GM23248 (cell line): Measurements from ENCODE around the gene MMRN1. TPM values are rescaled to one million over a fixed set of nuclear protein-coding genes. Genes with fewer than 3 reads are reported as not detected.

Experiments used
- DNase-seq: peaks from one replicate; pipeline ENCODE4 v3.0.0-alpha.2; 2015
- H2AFZ ChIP-seq: fragments of 200-600 bp; sonication (generic); 2 replicates; pipeline ENCODE4 v1.6.1; 2016; ENCODE audit warnings: antibody characterized with exemption
- H3F3A ChIP-seq: fragments of 200-600 bp; sonication (generic); 2 replicates; pipeline ENCODE4 v1.6.1; 2016; ENCODE audit warnings: mild to moderate bottlenecking, antibody characterized with exemption, mixed run types; ENCODE audit not compliant: insufficient read depth
- H3K27ac ChIP-seq: fragments of 200-600 bp; sonication (generic); 2 replicates; pipeline ENCODE4 v1.5.1; 2016; ENCODE audit warnings: mild to moderate bottlenecking
- H3K27me3 ChIP-seq: fragments of 200-600 bp; sonication (generic); replicated peaks from 2 replicates; pipeline ENCODE4 v1.6.1; 2016; ENCODE audit warnings: mild to moderate bottlenecking; ENCODE audit not compliant: insufficient read depth
- H3K36me3 ChIP-seq: fragments of 200-600 bp; sonication (generic); 2 replicates; pipeline ENCODE4 v1.6.1; 2016; ENCODE audit warnings: low read depth, mild to moderate bottlenecking
- H3K4me1 ChIP-seq: fragments of 200-600 bp; sonication (generic); 2 replicates; pipeline ENCODE4 v1.6.1; 2016; ENCODE audit warnings: mild to moderate bottlenecking; ENCODE audit not compliant: insufficient read depth
- H3K4me2 ChIP-seq: fragments of 200-600 bp; sonication (generic); one replicate; pipeline ENCODE4 v1.6.1; 2016; ENCODE audit warnings: mild to moderate bottlenecking; ENCODE audit not compliant: unreplicated experiment
- H3K4me3 ChIP-seq: fragments of 200-600 bp; sonication (generic); 2 replicates; pipeline ENCODE4 v1.5.1; 2016; ENCODE audit warnings: mild to moderate bottlenecking
- H3K79me2 ChIP-seq: fragments of 200-600 bp; sonication (generic); 2 replicates; pipeline ENCODE4 v1.6.1; 2016; ENCODE audit warnings: mild to moderate bottlenecking; ENCODE audit not compliant: insufficient read depth
- H3K9ac ChIP-seq: fragments of 200-600 bp; sonication (generic); 2 replicates; pipeline ENCODE4 v1.6.1; 2016; ENCODE audit warnings: mild to moderate bottlenecking
- H3K9me2 ChIP-seq: fragments of 200-600 bp; sonication (generic); 2 replicates; pipeline ENCODE4 v1.6.1; 2016; ENCODE audit warnings: mixed run types, mild to moderate bottlenecking, moderate library complexity; ENCODE audit not compliant: insufficient read depth
- H3K9me3 ChIP-seq: fragments of 200-600 bp; sonication (generic); one replicate; pipeline ENCODE4 v1.6.1; 2017; ENCODE audit warnings: low read depth
- H4K20me1 ChIP-seq: fragments of 200-600 bp; sonication (generic); 2 replicates; pipeline ENCODE4 v1.6.0; 2016; ENCODE audit not compliant: insufficient read depth
- EZH2 ChIP-seq: fragments of 200-600 bp; sonication (generic); IDR thresholded peaks from 2 replicates; pipeline ENCODE4 v1.6.1; 2018; ENCODE audit warnings: antibody characterized with exemption, mild to moderate bottlenecking; ENCODE audit not compliant: insufficient read depth, poor library complexity, severe bottlenecking
- EZH2phosphoT487 ChIP-seq: fragments of 200-600 bp; sonication (generic); IDR thresholded peaks from 2 replicates; pipeline ENCODE4 v1.6.1; 2018; ENCODE audit warnings: antibody characterized with exemption, moderate library complexity, mild to moderate bottlenecking, low read depth; ENCODE audit not compliant: insufficient read depth
- WGBS, 2 experiments: methylation state at CpG; one replicate each; pipeline ENCODE4 v1.1.6; 2015 to 2017; ENCODE audit warnings: low lambda C conversion rate in 2 of 2, low coverage in 1 of 2; ENCODE audit errors: missing lambda C conversion rate in 2 of 2; 5-methylcytosine and 5-hydroxymethylcytosine counted together
- in situ Hi-C: fragments of 300-500 bp; cut with MboI; formaldehyde crosslinking; loops from 2 replicates; pipeline ENCODE4 v1.15.0; 2020
- polyA plus RNA-seq: library from polyadenylated mRNA; unstranded; fragments of >200 nt; fragmentation: Nextera tagmentation; extraction: Ambion mirVana; gene quantifications from 2 replicates; pipeline ENCODE4 v1.2.1, GENCODE V29; 2016
- total RNA-seq: library from RNA; depleted of rRNA; stranded (reverse); fragments of >200 nt; shearing (Covaris generic); gene quantifications from 2 replicates; pipeline ENCODE4 v1.2.3, GENCODE V29; 2014

Gene MMRN1
- total and polyA plus RNA-seq, 2 experiments from 2014 or later = not detected

- Histone ChIP-seq H3K9ac (no peak overlapping the region), H3K9me3 (no peaks in the 10 kb centered on the region), H3K27ac (no peak overlapping the region), H3K9me2 (no peaks in the 10 kb centered on the region), H3K27me3 (0 out of 2 replicates have a peak, but pooled peaks cover 13% of the 10 kb centered on the region), H4K20me1 (no peaks in the 10 kb centered on the region), H3F3A (no peaks in the 10 kb centered on the region), H2AFZ (no peak overlapping the region), H3K4me2 (no peak overlapping the region), H3K4me1 (no peaks in the 10 kb centered on the region), H3K79me2 (no peaks in the 10 kb centered on the region), H3K4me3 (no peak overlapping the region), H3K36me3 (no peaks in the 10 kb centered on the region)
- 65 to 67% methylated on average over 3 of the region's 3 CpGs for WGBS, 2 experiments
- in situ Hi-C loops = loop anchor here (25.0 kb wide), 1 partner anchor 389 kb away; no protein-coding TSS in a partner anchor
- no peak for DNase-seq
- no peak for TF ChIP-seq EZH2
- TF ChIP-seq EZH2phosphoT487 = no peak
These were observed 18.1 kb upstream of the MMRN1 start for GRCh38 chr4:89876548-89876947.

- in situ Hi-C loops = loop anchor here (25.0 kb wide), 1 partner anchor 391 kb away; no protein-coding TSS in a partner anchor
- 5 to 14% methylated on average over 1 of the region's 1 CpG for WGBS, 2 experiments
These were observed 16.0 kb upstream of the MMRN1 start for GRCh38 chr4:89878611-89879010.

GRCh38 chr4:89879215-89879614, 15.4 kb upstream of the MMRN1 start:
- no peak for TF ChIP-seq EZH2phosphoT487
- TF ChIP-seq EZH2 = no peak
- in situ Hi-C loops = loop anchor here (25.0 kb wide), 1 partner anchor 392 kb away; no protein-coding TSS in a partner anchor
- 31 to 37% methylated on average over 4 of the region's 4 CpGs for WGBS, 2 experiments
- Histone ChIP-seq H3K36me3 (no peaks in the 10 kb centered on the region), H3K4me3 (no peak overlapping the region), H3K27ac (no peak overlapping the region), H3K4me1 (no peaks in the 10 kb centered on the region), H3K9me3 (no peaks in the 10 kb centered on the region), H3K79me2 (no peaks in the 10 kb centered on the region), H3F3A (no peaks in the 10 kb centered on the region), H3K9me2 (no peaks in the 10 kb centered on the region), H3K27me3 (0 out of 2 replicates have a peak, but pooled peaks cover 17% of the 10 kb centered on the region), H2AFZ (no peak overlapping the region), H3K4me2 (no peak overlapping the region), H3K9ac (no peak overlapping the region), H4K20me1 (no peaks in the 10 kb centered on the region)
- no peak for DNase-seq

More at GRCh38 chr4:89878611-89879010, 16.0 kb upstream of the MMRN1 start:
- H3K4me1 ChIP-seq = no peaks in the 10 kb centered on the region
- TF ChIP-seq EZH2 (no peak), EZH2phosphoT487 (no peak)
- no peak overlapping the region for H2AFZ ChIP-seq
- H3K36me3 ChIP-seq = no peaks in the 10 kb centered on the region
- no peaks in the 10 kb centered on the region for H3K9me3 ChIP-seq
- peak; percentile 3 for DNase-seq
- no peak overlapping the region for H3K27ac ChIP-seq
- no peaks in the 10 kb centered on the region for H3K9me2 ChIP-seq
- no peaks in the 10 kb centered on the region for H3K79me2 ChIP-seq
- no peaks in the 10 kb centered on the region for H4K20me1 ChIP-seq
- H3K9ac ChIP-seq = no peak overlapping the region
- H3F3A ChIP-seq = no peaks in the 10 kb centered on the region
- H3K27me3 ChIP-seq = 0 out of 2 replicates have a peak, but pooled peaks cover 17% of the 10 kb centered on the region
- H3K4me3 ChIP-seq = no peak overlapping the region
- no peak overlapping the region for H3K4me2 ChIP-seq

- no peak overlapping the region for H3K4me3 ChIP-seq
- H3K27ac ChIP-seq = no peak overlapping the region
- H3K9ac ChIP-seq = no peak overlapping the region
- H3K4me1 ChIP-seq = no peaks in the 10 kb centered on the region
- WGBS, 2 experiments = 46 to 48% methylated on average over 9 of the region's 9 CpGs
- H3K9me3 ChIP-seq = no peaks in the 10 kb centered on the region
- H3K79me2 ChIP-seq = no peaks in the 10 kb centered on the region
- TF ChIP-seq EZH2phosphoT487 = no peak
- TF ChIP-seq EZH2 = no peak
- H2AFZ ChIP-seq = no peak overlapping the region
- no peaks in the 10 kb centered on the region for H3K36me3 ChIP-seq
- no peaks in the 10 kb centered on the region for H4K20me1 ChIP-seq
- in situ Hi-C loops = loop anchor here (10.0 to 25.0 kb wide), 2 partner anchors 234 to 402 kb away; no protein-coding TSS in a partner anchor
- no peaks in the 10 kb centered on the region for H3F3A ChIP-seq
- peaks cover 37% of the 10 kb centered on the region for H3K27me3 ChIP-seq
- no peak overlapping the region for H3K4me2 ChIP-seq
- no peaks in the 10 kb centered on the region for H3K9me2 ChIP-seq
- DNase-seq = no peak
These were observed 5.4 kb upstream of the MMRN1 start for GRCh38 chr4:89889289-89889688.

- Histone ChIP-seq H3K79me2 (no peaks in the 10 kb centered on the region), H3K9me2 (no peaks in the 10 kb centered on the region), H4K20me1 (no peaks in the 10 kb centered on the region), H3K27me3 (peaks cover 24% of the 10 kb centered on the region), H3K36me3 (no peaks in the 10 kb centered on the region), H3K27ac (no peak overlapping the region), H3K4me2 (no peak overlapping the region), H2AFZ (no peak overlapping the region), H3F3A (no peaks in the 10 kb centered on the region), H3K4me3 (no peak overlapping the region), H3K4me1 (no peaks in the 10 kb centered on the region), H3K9ac (no peak overlapping the region), H3K9me3 (no peaks in the 10 kb centered on the region)
- no peak for DNase-seq
- TF ChIP-seq EZH2 = no peak
- no peak for TF ChIP-seq EZH2phosphoT487
- 75 to 76% methylated on average over 1 of the region's 1 CpG for WGBS, 2 experiments
- in situ Hi-C loops = loop anchor here (25.0 kb wide), 1 partner anchor 411 kb away; no protein-coding TSS in a partner anchor
These were observed 3.2 kb downstream of the MMRN1 start for GRCh38 chr4:89897867-89898266.
